HepG2 (cell line): ENCODE results near the gene ZNF189. TPM values are rescaled to one million over a fixed set of nuclear protein-coding genes. Genes with fewer than 3 reads are reported as not detected.

ENCODE experiments used
- ARID3A ChIP-seq: IDR thresholded peaks from 2 replicates; pipeline ENCODE4 v1.6.1; 2012; ENCODE audit warnings: low read depth, low read length, improper control_type of control experiment
- ARID5B ChIP-seq: IDR thresholded peaks from 2 replicates; pipeline ENCODE4 v1.4.0; 2020; ENCODE audit warnings: mild to moderate bottlenecking, missing genetic modification reagents
- HNF1A ChIP-seq, 2 experiments: sonication (generic) in 1 of 2; formaldehyde crosslinking in 1 of 2; IDR thresholded peaks; 2 replicates each; pipeline versions ENCODE4 v1.4.0 to v1.6.1; 2016 to 2020; ENCODE audit warnings: borderline replicate concordance in 1 of 2, low read depth in 1 of 2, mild to moderate bottlenecking in 1 of 2, missing genetic modification reagents in 1 of 2
- MNT ChIP-seq: fragments of 450-650 bp; IDR thresholded peaks from 2 replicates; pipeline ENCODE4 v1.6.1; 2016
- NFE2L1 ChIP-seq: sonication (generic); formaldehyde crosslinking; IDR thresholded peaks from 2 replicates; pipeline ENCODE4 v1.4.0; 2020; ENCODE audit warnings: missing genetic modification reagents, mild to moderate bottlenecking, borderline replicate concordance
- TMF1 ChIP-seq: sonication (generic); formaldehyde crosslinking; IDR thresholded peaks from 2 replicates; pipeline ENCODE4 v1.8.1; 2022; ENCODE audit warnings: low read depth, missing genetic modification reagents
- ZBTB3 ChIP-seq: sonication (generic); formaldehyde crosslinking; IDR thresholded peaks from 2 replicates; pipeline ENCODE4 v1.4.0; 2020; ENCODE audit warnings: low read depth, mild to moderate bottlenecking, moderate library complexity, missing genetic modification reagents, borderline replicate concordance
- ZNF441 ChIP-seq: sonication (generic); formaldehyde crosslinking; IDR thresholded peaks from 2 replicates; pipeline ENCODE4 v1.7.0; 2021; ENCODE audit warnings: missing genetic modification reagents, borderline replicate concordance
- ZNF512 ChIP-seq: sonication (generic); formaldehyde crosslinking; IDR thresholded peaks from 2 replicates; pipeline ENCODE4 v1.4.0; 2020; ENCODE audit warnings: mild to moderate bottlenecking, missing genetic modification reagents
- ZNF550 ChIP-seq: sonication (generic); formaldehyde crosslinking; IDR thresholded peaks from 2 replicates; pipeline ENCODE4 v1.4.0; 2020; ENCODE audit warnings: mild to moderate bottlenecking, missing genetic modification reagents, borderline replicate concordance
- ZNF772 ChIP-seq: sonication (generic); formaldehyde crosslinking; IDR thresholded peaks from 2 replicates; pipeline ENCODE4 v1.5.0; 2020; ENCODE audit warnings: mild to moderate bottlenecking, missing genetic modification reagents
- ZNF790 ChIP-seq: sonication (generic); formaldehyde crosslinking; IDR thresholded peaks from 2 replicates; pipeline ENCODE4 v1.8.0; 2022; ENCODE audit warnings: missing genetic modification reagents, mild to moderate bottlenecking, borderline replicate concordance
- ZNF816 ChIP-seq: sonication (generic); formaldehyde crosslinking; IDR thresholded peaks from 2 replicates; pipeline ENCODE4 v1.8.0; 2022; ENCODE audit warnings: missing genetic modification reagents, mild to moderate bottlenecking, borderline replicate concordance
- polyA plus RNA-seq, 8 experiments: library from polyadenylated mRNA; depleted of rRNA in 3 of 8; stranded (reverse) in 7 of 8; unstranded in 1 of 8; fragments of >200 nt; fragmentation: Illumina TruSeq in 4 of 8; extraction: Trizol in 4 of 8; gene quantifications; 2 replicates each; pipeline versions ENCODE4 v1.2.1 to v1.2.3, GENCODE V29; 2011 to 2016; ENCODE audit warnings: low read depth in 4 of 8, missing spikeins in 1 of 8, mixed read lengths in 1 of 8; ENCODE audit not compliant: insufficient read depth in 1 of 8
- total RNA-seq, 5 experiments: library from RNA; depleted of rRNA; stranded (reverse); fragments of >200 nt; fragmentation: Illumina TruSeq; extraction: Trizol; gene quantifications; 2 replicates each; pipeline ENCODE4 v1.2.3, GENCODE V29; 2016; ENCODE audit warnings: low read depth in 1 of 5

Gene ZNF189
- total and polyA plus RNA-seq, 2 of the 13 experiments (the other 11 are each of a cell fraction or from before 2014, with no cell fraction given), result 8.4 to 50.0 TPM

- TF ChIP-seq ARID5B (CRISPR knock-in tag) (peak; percentile 71), ARID3A (peak; percentile 79), MNT (no peak), ZNF816 (CRISPR knock-in tag) (no peak), HNF1A (IDR thresholded peaks at IDR 0.05; ENCODE audit: low read depth) (peak; percentile 98), HNF1A (CRISPR knock-in tag; IDR thresholded peaks at IDR 0.05; ENCODE audit: borderline replicate concordance) (peak; percentile 98), ZNF772 (CRISPR knock-in tag) (peak; percentile 34; the same call in 1 of the 2 replicates), ZBTB3 (no peak), ZNF441 (CRISPR knock-in tag) (no peak), ZNF512 (CRISPR knock-in tag) (no peak), TMF1 (CRISPR knock-in tag) (no peak), ZNF790 (CRISPR knock-in tag) (no peak), NFE2L1 (CRISPR knock-in tag) (no peak), ZNF550 (CRISPR knock-in tag) (no peak)
Observed at GRCh38 chr9:101366038-101366756, 32.5 kb upstream of the ZNF189 start (continued).
